DMS 273 (cell line): ENCODE data around the gene SLC6A9.
A peak's percentile ranks its signal among the peaks of the same experiment; 100 is the strongest.

Experiments
- DNase-seq: peaks from one replicate; lab custom pipeline; 2025; ENCODE audit not compliant: unreplicated experiment; lab: John Stamatoyannopoulos, UW

SLC6A9 gene

GRCh38 chr1:44008259-44008658 lies 23.0 kb downstream of the SLC6A9 start:
- no peak for DNase-seq

GRCh38 chr1:44002606-44003157 lies 28.6 kb downstream of the SLC6A9 start:
- DNase-seq: no peak

- no peak for DNase-seq
These were observed 29.1 kb downstream of the SLC6A9 start for GRCh38 chr1:44002165-44002564.

- DNase-seq: no peak
These were observed 31.1 kb downstream of the SLC6A9 start for GRCh38 chr1:44000122-44000665.

GRCh38 chr1:43999455-43999854 lies 31.8 kb downstream of the SLC6A9 start:
- peak; percentile 46 for DNase-seq

- no peak for DNase-seq
These were observed 33.3 kb downstream of the SLC6A9 start for GRCh38 chr1:43998000-43998378.

GRCh38 chr1:43997295-43997999 lies 33.8 kb downstream of the SLC6A9 start:
- DNase-seq: no peak

GRCh38 chr1:43996733-43997115 lies 34.5 kb downstream of the SLC6A9 start:
- no peak for DNase-seq

GRCh38 chr1:43995984-43996732 lies 35.1 kb downstream of the SLC6A9 start:
- DNase-seq: no peak

GRCh38 chr1:43994794-43995790 lies 36.2 kb downstream of the SLC6A9 start:
- peak; percentile 78 for DNase-seq

GRCh38 chr1:43994071-43994470 lies 37.2 kb downstream of the SLC6A9 start:
- no peak for DNase-seq

- DNase-seq: no peak
These were observed 37.9 kb downstream of the SLC6A9 start for GRCh38 chr1:43993206-43993914.

- no peak for DNase-seq
These were observed 38.8 kb downstream of the SLC6A9 start for GRCh38 chr1:43992232-43992995.

- DNase-seq: peak; percentile 91
These were observed 39.6 kb downstream of the SLC6A9 start, which contains the start of gene CCDC24 for GRCh38 chr1:43991476-43992231. TSS of gene CCDC24 (plus strand) at chr1:43991599. CDS start at chr1:43991879, 280 bp downstream.

- no peak for DNase-seq
These were observed 40.1 kb downstream of the SLC6A9 start for GRCh38 chr1:43991200-43991475.

GRCh38 chr1:43990271-43991199 lies 40.7 kb downstream of the SLC6A9 start:
- DNase-seq: peak; percentile 66

- DNase-seq: no peak
These were observed 43.9 kb downstream of the SLC6A9 start for GRCh38 chr1:43987159-43987902.
